Esophagus squamous epithelium (tissue), 5 donors: ENCODE results near the gene HOOK2. TPM values are rescaled to one million over a fixed set of nuclear protein-coding genes. Genes with fewer than 3 reads are reported as not detected.

Source experiments
- DNase-seq: peaks from one replicate; lab custom pipeline; 2025; lab: John Stamatoyannopoulos, UW
- H3K27ac ChIP-seq, 4 donors: fragments of 200-600 bp; sonication (generic); one replicate each; pipeline ENCODE4 v1.5.1; 2016 to 2019; ENCODE audit warnings: mild to moderate bottlenecking in 1 of 4
- H3K27me3 ChIP-seq, 4 donors: fragments of 200-600 bp; sonication (generic); 1 replicate in 3 of 4; 2 replicates in 1 of 4; pipeline versions ENCODE4 v1.5.1 to v1.6.0; 2017 to 2021; ENCODE audit warnings: antibody characterized with exemption in 1 of 4
- H3K36me3 ChIP-seq, 3 donors: fragments of 200-600 bp; sonication (generic); one replicate each; pipeline ENCODE4 v1.5.1; 2016 to 2019
- H3K4me1 ChIP-seq, 3 donors: fragments of 200-600 bp; sonication (generic); one replicate each; pipeline ENCODE4 v1.5.1; 2017 to 2019
- H3K4me3 ChIP-seq, 4 donors: fragments of 200-600 bp; sonication (generic); 1 replicate in 3 of 4; 2 replicates in 1 of 4; pipeline ENCODE4 v1.5.1; 2016 to 2019; ENCODE audit warnings: mild to moderate bottlenecking in 2 of 4, moderate library complexity in 1 of 4
- H3K9me3 ChIP-seq, 3 donors: fragments of 200-600 bp; sonication (generic); one replicate each; pipeline ENCODE4 v1.5.1; 2016 to 2019
- CTCF ChIP-seq, 6 experiments: fragments of 450-650 bp in 4 of 6; fragments of 200-600 bp in 2 of 6; sonication (generic) in 2 of 6; IDR thresholded peaks; one replicate each; pipeline ENCODE4 v1.5.1; 2016 to 2019; ENCODE audit warnings: antibody characterized with exemption in 6 of 6, mild to moderate bottlenecking in 4 of 6, moderate library complexity in 4 of 6
- POLR2A ChIP-seq, 4 donors: fragments of 450-650 bp; IDR thresholded peaks; one replicate each; pipeline ENCODE4 v1.6.1; 2017; ENCODE audit warnings: antibody characterized with exemption in 4 of 4, mild to moderate bottlenecking in 4 of 4, moderate library complexity in 3 of 4
- WGBS, 2 donors: methylation state at CpG; one replicate each; pipeline ENCODE4 v1.1.5; 2018; 5-methylcytosine and 5-hydroxymethylcytosine counted together
- intact Hi-C: fragments of 100-400 bp; cut with DNase I; formaldehyde crosslinking; loops from one replicate; pipeline ENCODE4 v1.15.0; 2022
- total RNA-seq, 4 donors: library from RNA; depleted of rRNA; stranded (reverse); fragments of >200 nt; gene quantifications; one replicate each; pipeline ENCODE4 v1.1.0, GENCODE V29; 2016
- donor health status: DM: yes; HTN: yes; CAD: no.

The HOOK2 gene
- total RNA-seq, 4 donors from 2014 or later, result 41.4 to 76.5 (median 61.6) TPM

- H3K9me3 ChIP-seq, result no peaks in the 10 kb centered on the region
- WGBS, 2 donors, result 25 to 38% methylated on average over 9 to 10 of the region's 10 CpGs
- H3K27ac ChIP-seq, result peak overlapping the region; percentile 99
- no peak for TF ChIP-seq POLR2A (IDR thresholded peaks at IDR 0.05)
- TF ChIP-seq CTCF (IDR thresholded peaks at IDR 0.05), result no peak
- no peaks in the 10 kb centered on the region for H3K36me3 ChIP-seq
- H3K4me3 ChIP-seq, result peak overlapping the region in 3 of 4 donors; percentile 22 to 70 (median 58)
- no peaks in the 10 kb centered on the region for H3K27me3 ChIP-seq
- intact Hi-C loops, result no loop called here
- H3K4me1 ChIP-seq, result peaks cover 78 to 89% (median 80%) of the 10 kb centered on the region in 3 donors
- DNase-seq, result no peak
These were observed 9.1 kb upstream of the HOOK2 start for GRCh38 chr19:12784394-12784870.

- no peak for DNase-seq
- peak overlapping the region in 3 of 4 donors; percentile 52 to 70 (median 58) for H3K4me3 ChIP-seq
- no peaks in the 10 kb centered on the region for H3K36me3 ChIP-seq
- intact Hi-C loops, result no loop called here
- WGBS, 2 donors, result 0 to 50% methylated on average over 1 to 2 of the region's 19 CpGs
- peak overlapping the region; percentile 99 for H3K27ac ChIP-seq
- no peaks in the 10 kb centered on the region for H3K27me3 ChIP-seq
- no peaks in the 10 kb centered on the region for H3K9me3 ChIP-seq
- TF ChIP-seq CTCF (IDR thresholded peaks at IDR 0.05), result no peak
- no peak for TF ChIP-seq POLR2A (IDR thresholded peaks at IDR 0.05)
- peaks cover 79 to 89% (median 80%) of the 10 kb centered on the region in 3 donors for H3K4me1 ChIP-seq
These were observed 8.6 kb upstream of the HOOK2 start for GRCh38 chr19:12783849-12784393.

- no peaks in the 10 kb centered on the region for H3K27me3 ChIP-seq
- H3K4me3 ChIP-seq, result peak overlapping the region; percentile 43 to 70 (median 55)
- intact Hi-C loops, result no loop called here
- H3K4me1 ChIP-seq, result peaks cover 79 to 89% (median 80%) of the 10 kb centered on the region in 3 donors
- WGBS, 2 donors, result 4 to 19% methylated on average over 4 to 5 of the region's 16 CpGs
- H3K9me3 ChIP-seq, result no peaks in the 10 kb centered on the region
- TF ChIP-seq POLR2A (IDR thresholded peaks at IDR 0.05) (peak in 1 of 4 donors; percentile 12), CTCF (IDR thresholded peaks at IDR 0.05) (peak in 1 of 6 experiments; percentile 6)
- peak overlapping the region; percentile 99 for H3K27ac ChIP-seq
- no peaks in the 10 kb centered on the region for H3K36me3 ChIP-seq
- no peak for DNase-seq
These were observed 8.0 kb upstream of the HOOK2 start for GRCh38 chr19:12783291-12783848.

GRCh38 chr19:12782424-12783290 is 7.3 kb upstream of the HOOK2 start:
- no peaks in the 10 kb centered on the region for H3K9me3 ChIP-seq
- peak overlapping the region; percentile 99 for H3K27ac ChIP-seq
- 0% methylated on average over 4 to 20 of the region's 88 CpGs for WGBS, 2 donors
- intact Hi-C loops, result no loop called here
- no peaks in the 10 kb centered on the region for H3K27me3 ChIP-seq
- H3K36me3 ChIP-seq, result no peaks in the 10 kb centered on the region
- peak in 4 of 6 experiments; percentile 5 to 20 (median 16) for TF ChIP-seq CTCF (IDR thresholded peaks at IDR 0.05)
- TF ChIP-seq POLR2A (IDR thresholded peaks at IDR 0.05), result peak in 3 of 4 donors; percentile 29 to 76 (median 62)
- peak overlapping the region; percentile 43 to 70 (median 55) for H3K4me3 ChIP-seq
- H3K4me1 ChIP-seq, result peaks cover 72 to 89% (median 74%) of the 10 kb centered on the region in 3 donors
- DNase-seq, result peak; percentile 67
